CD14-positive monocyte (primary cell): ENCODE results near the gene PDE4D. TPM values are rescaled to one million over a fixed set of nuclear protein-coding genes. Genes with fewer than 3 reads are reported as not detected.

Experiments used
- DNase-seq, 3 donors: peaks; one replicate each; pipeline ENCODE4 v3.0.0-alpha.2; 2011 to 2022
- H2AFZ ChIP-seq: 2 replicates; pipeline ENCODE4 v1.6.0; 2012; ENCODE audit warnings: mild to moderate bottlenecking, low read depth, low read length, inconsistent platforms; ENCODE audit not compliant: insufficient read depth, poor library complexity, severe bottlenecking
- H3K27ac ChIP-seq, 2 donors: 1 replicate in 1 of 2; 2 replicates in 1 of 2; pipeline ENCODE4 v1.5.1; 2012 to 2013; ENCODE audit warnings: low read length in 2 of 2, control low read depth in 1 of 2, inconsistent platforms in 1 of 2, low read depth in 1 of 2, mild to moderate bottlenecking in 1 of 2
- H3K27me3 ChIP-seq, 2 donors: one replicate each; pipeline versions ENCODE4 v1.6.0 to v1.6.1; 2011 to 2013; ENCODE audit warnings: low read length in 2 of 2; ENCODE audit not compliant: control insufficient read depth in 2 of 2, insufficient read depth in 2 of 2
- H3K36me3 ChIP-seq, 2 donors: replicated peaks in 1 of 2; 1 replicate in 1 of 2; 2 replicates in 1 of 2; pipeline versions ENCODE4 v1.5.1 to v1.6.1; 2012 to 2013; ENCODE audit warnings: low read length in 2 of 2, control low read depth in 1 of 2, inconsistent platforms in 1 of 2, mild to moderate bottlenecking in 1 of 2; ENCODE audit not compliant: insufficient read depth in 2 of 2, control insufficient read depth in 1 of 2
- H3K4me1 ChIP-seq, 2 donors: 1 replicate in 1 of 2; 2 replicates in 1 of 2; pipeline versions ENCODE4 v1.5.1 to v1.6.1; 2012 to 2013; ENCODE audit warnings: low read length in 2 of 2, control low read depth in 1 of 2, inconsistent platforms in 1 of 2, mild to moderate bottlenecking in 1 of 2, moderate library complexity in 1 of 2; ENCODE audit not compliant: insufficient read depth in 2 of 2, control insufficient read depth in 1 of 2
- H3K4me2 ChIP-seq: replicated peaks from 2 replicates; pipeline ENCODE3; 2012; ENCODE audit warnings: low read length, moderate library complexity, mild to moderate bottlenecking; ENCODE audit not compliant: poor library complexity, severe bottlenecking; ENCODE audit errors: extremely low read depth
- H3K4me3 ChIP-seq, 3 experiments: fragments of 200-600 bp in 1 of 3; sonication (generic) in 1 of 3; replicated peaks in 1 of 3; 1 replicate in 2 of 3; 2 replicates in 1 of 3; pipeline ENCODE4 v1.5.1; 2011 to 2013; ENCODE audit warnings: low read length in 3 of 3, mild to moderate bottlenecking in 3 of 3, control low read depth in 2 of 3, low read depth in 2 of 3, inconsistent platforms in 1 of 3, moderate library complexity in 1 of 3
- H3K79me2 ChIP-seq: 2 replicates; pipeline ENCODE4 v1.6.0; 2012; ENCODE audit warnings: mild to moderate bottlenecking, control low read depth, inconsistent platforms, low read length, moderate library complexity; ENCODE audit not compliant: insufficient read depth
- H3K9ac ChIP-seq: 2 replicates; pipeline ENCODE4 v1.6.0; 2017; ENCODE audit warnings: low read length, mild to moderate bottlenecking; ENCODE audit not compliant: insufficient read depth, poor library complexity, severe bottlenecking
- H3K9me3 ChIP-seq, 2 donors: replicated peaks in 1 of 2; 1 replicate in 1 of 2; 2 replicates in 1 of 2; pipeline versions ENCODE4 v1.5.1 to v1.6.1; 2012 to 2013; ENCODE audit warnings: low read length in 2 of 2, control low read depth in 1 of 2; ENCODE audit not compliant: control insufficient read depth in 1 of 2, insufficient read depth in 1 of 2
- H4K20me1 ChIP-seq: 2 replicates; pipeline ENCODE4 v1.6.0; 2012; ENCODE audit warnings: mild to moderate bottlenecking, low read length, control low read depth, moderate library complexity; ENCODE audit not compliant: insufficient read depth
- H3K27ac Mint-ChIP-seq, 7 donors: one replicate each; pipeline ENCODE4 v1.8.0; 2020; ENCODE audit warnings: mild to moderate bottlenecking in 7 of 7, mixed read lengths in 7 of 7, moderate library complexity in 6 of 7, inconsistent platforms in 2 of 7
- H3K27me3 Mint-ChIP-seq, 3 donors: one replicate each; pipeline ENCODE4 v1.8.0; 2021 to 2022; ENCODE audit warnings: low read depth in 3 of 3, mild to moderate bottlenecking in 3 of 3, mixed read lengths in 3 of 3, moderate library complexity in 3 of 3, inconsistent platforms in 1 of 3
- H3K36me3 Mint-ChIP-seq, 2 donors: one replicate each; pipeline ENCODE4 v1.8.0; 2020; ENCODE audit warnings: mixed read lengths in 2 of 2, inconsistent platforms in 1 of 2, mild to moderate bottlenecking in 1 of 2
- H3K4me1 Mint-ChIP-seq: one replicate; pipeline ENCODE4 v1.8.0; 2020; ENCODE audit warnings: mild to moderate bottlenecking, mixed read lengths
- H3K4me3 Mint-ChIP-seq, 2 donors: one replicate each; pipeline ENCODE4 v1.8.0; 2020; ENCODE audit warnings: mild to moderate bottlenecking in 2 of 2, mixed read lengths in 2 of 2, moderate library complexity in 1 of 2
- H3K9me3 Mint-ChIP-seq, 7 donors: one replicate each; pipeline ENCODE4 v1.8.0; 2020 to 2022; ENCODE audit warnings: mixed read lengths in 7 of 7, mild to moderate bottlenecking in 6 of 7, moderate library complexity in 6 of 7, inconsistent platforms in 2 of 7
- WGBS: methylation state at CpG from one replicate; pipeline ENCODE4 v1.1.5; 2013; ENCODE audit warnings: missing lambda C conversion rate; ENCODE audit not compliant: insufficient coverage; 5-methylcytosine and 5-hydroxymethylcytosine counted together
- intact Hi-C, 2 donors: fragments of 100-400 bp; cut with micrococcal nuclease; formaldehyde crosslinking; loops; one replicate each; pipeline versions ENCODE4 v1.15.0 to v1.15.1; 2023
- polyA plus RNA-seq, 3 donors: library from polyadenylated mRNA; depleted of rRNA in 1 of 3; unstranded in 2 of 3; stranded (reverse) in 1 of 3; fragments of 300-500 nt in 2 of 3; fragments of >200 nt in 1 of 3; fragmentation: Illumina TruSeq in 2 of 3; gene quantifications; 1 replicate in 2 of 3; 2 replicates in 1 of 3; pipeline ENCODE4 v1.2.3, GENCODE V29; 2012 to 2021
- TF ChIP-seq, protein P1 (sequence below): fragments of 200-600 bp; IDR thresholded peaks from one replicate; pipeline ENCODE4 v1.8.0; 2022; ENCODE audit warnings: antibody characterized with exemption, mild to moderate bottlenecking

PDE4D gene
- polyA plus RNA-seq, 3 donors = 1.9 to 3.4 (median 2.8) TPM

DNA sequence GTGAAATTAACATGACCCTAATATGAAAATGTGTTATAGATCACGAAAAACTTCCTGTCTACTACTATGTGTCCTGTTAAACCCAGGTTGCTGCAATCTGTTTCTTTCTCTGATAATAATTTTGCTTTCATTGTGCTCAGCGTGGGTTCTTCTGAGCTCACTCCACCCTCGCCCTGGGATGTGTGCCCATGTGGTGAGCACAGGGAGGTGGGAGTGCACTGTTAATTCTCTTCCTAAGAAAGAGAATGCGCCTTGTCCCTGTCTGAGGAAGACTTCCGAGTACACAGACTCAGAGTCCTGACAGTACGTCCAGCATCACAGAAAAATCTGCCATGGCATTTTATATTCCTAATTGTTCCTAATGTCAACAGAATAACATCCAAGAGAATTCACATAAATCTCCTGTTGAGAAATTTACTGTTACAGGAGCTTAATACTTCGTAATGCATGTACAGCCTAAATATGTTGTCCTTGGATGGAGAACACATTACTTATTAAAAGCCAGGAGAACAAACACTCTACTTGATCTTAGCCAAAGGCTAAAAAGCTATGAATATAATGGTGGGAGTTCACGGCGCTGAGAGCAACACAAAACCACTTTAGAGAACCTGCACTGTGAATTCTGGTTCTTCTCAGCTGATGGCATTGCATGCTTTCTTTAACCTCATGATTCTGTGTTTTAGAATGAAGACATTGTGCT lies 102.6 kb downstream of the PDE4D start:
- DNase-seq = no peak
- Mint-ChIP-seq H3K27me3 (no peaks in the 10 kb centered on the region), H3K27ac (peak overlapping the region in 4 of 7 donors; percentile 29 to 86 (median 74)), H3K4me1 (peaks cover 15% of the 10 kb centered on the region), H3K36me3 (peaks cover 5 to 11% of the 10 kb centered on the region in 2 donors), H3K4me3 (no peak overlapping the region), H3K9me3 (no peaks in the 10 kb centered on the region)
- no peaks in the 10 kb centered on the region for H3K27me3 ChIP-seq
- 100% methylated on average over 3 of the region's 9 CpGs for WGBS
- TF ChIP-seq, protein P1, sequence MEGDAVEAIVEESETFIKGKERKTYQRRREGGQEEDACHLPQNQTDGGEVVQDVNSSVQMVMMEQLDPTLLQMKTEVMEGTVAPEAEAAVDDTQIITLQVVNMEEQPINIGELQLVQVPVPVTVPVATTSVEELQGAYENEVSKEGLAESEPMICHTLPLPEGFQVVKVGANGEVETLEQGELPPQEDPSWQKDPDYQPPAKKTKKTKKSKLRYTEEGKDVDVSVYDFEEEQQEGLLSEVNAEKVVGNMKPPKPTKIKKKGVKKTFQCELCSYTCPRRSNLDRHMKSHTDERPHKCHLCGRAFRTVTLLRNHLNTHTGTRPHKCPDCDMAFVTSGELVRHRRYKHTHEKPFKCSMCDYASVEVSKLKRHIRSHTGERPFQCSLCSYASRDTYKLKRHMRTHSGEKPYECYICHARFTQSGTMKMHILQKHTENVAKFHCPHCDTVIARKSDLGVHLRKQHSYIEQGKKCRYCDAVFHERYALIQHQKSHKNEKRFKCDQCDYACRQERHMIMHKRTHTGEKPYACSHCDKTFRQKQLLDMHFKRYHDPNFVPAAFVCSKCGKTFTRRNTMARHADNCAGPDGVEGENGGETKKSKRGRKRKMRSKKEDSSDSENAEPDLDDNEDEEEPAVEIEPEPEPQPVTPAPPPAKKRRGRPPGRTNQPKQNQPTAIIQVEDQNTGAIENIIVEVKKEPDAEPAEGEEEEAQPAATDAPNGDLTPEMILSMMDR = no peak
- intact Hi-C loops = no loop called here
- H3K4me1 ChIP-seq = no peaks in the 10 kb centered on the region
- H3K9me3 ChIP-seq = no peaks in the 10 kb centered on the region
- no peaks in the 10 kb centered on the region for H3K36me3 ChIP-seq
- no peaks in the 10 kb centered on the region for H3K79me2 ChIP-seq
- H2AFZ ChIP-seq = no peak overlapping the region
- no peak overlapping the region for H3K9ac ChIP-seq
- H4K20me1 ChIP-seq = no peaks in the 10 kb centered on the region
- no peak overlapping the region for H3K4me2 ChIP-seq
- H3K27ac ChIP-seq = peak overlapping the region in 1 of 2 donors; percentile 11
- H3K4me3 ChIP-seq = no peak overlapping the region

DNA sequence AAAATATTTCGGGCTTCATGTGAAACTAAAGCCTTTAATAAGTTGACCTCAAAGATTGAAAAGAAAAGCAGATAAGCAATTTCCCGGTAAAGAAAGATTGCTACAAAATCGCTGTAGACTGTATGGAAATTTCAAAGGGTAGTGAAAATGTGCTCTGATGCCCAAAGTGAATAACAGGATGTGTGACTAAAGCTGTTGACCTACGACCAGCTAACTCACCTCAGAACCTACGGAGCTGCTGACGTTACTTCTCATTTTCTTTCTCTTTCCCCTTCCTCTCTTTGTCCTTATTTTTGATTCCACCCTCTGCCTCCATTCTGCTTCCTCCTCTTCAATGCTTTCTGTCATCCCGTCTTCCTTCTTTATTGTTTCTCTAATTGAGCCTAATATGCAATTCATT lies 103.2 kb downstream of the PDE4D start:
- Histone ChIP-seq H2AFZ (no peak overlapping the region), H3K4me2 (no peak overlapping the region), H3K4me1 (no peaks in the 10 kb centered on the region), H3K9me3 (no peaks in the 10 kb centered on the region), H3K27ac (no peak overlapping the region), H3K9ac (no peak overlapping the region), H3K36me3 (no peaks in the 10 kb centered on the region), H4K20me1 (no peaks in the 10 kb centered on the region), H3K27me3 (no peaks in the 10 kb centered on the region), H3K4me3 (no peak overlapping the region), H3K79me2 (no peaks in the 10 kb centered on the region)
- peak in 2 of 3 donors; percentile 43 to 50 for DNase-seq
- peak overlapping the region in 4 of 7 donors; percentile 22 to 86 (median 59) for H3K27ac Mint-ChIP-seq
- no peak overlapping the region for H3K4me3 Mint-ChIP-seq
- intact Hi-C loops = no loop called here
- no peaks in the 10 kb centered on the region for H3K9me3 Mint-ChIP-seq
- TF ChIP-seq, protein P1 = no peak
- H3K36me3 Mint-ChIP-seq = peaks cover 5 to 15% of the 10 kb centered on the region in 2 donors
- H3K27me3 Mint-ChIP-seq = no peaks in the 10 kb centered on the region
- H3K4me1 Mint-ChIP-seq = peaks cover 15% of the 10 kb centered on the region
- 16% methylated on average over 4 of the region's 7 CpGs for WGBS
